ENCODE results near the gene IRAG1.
A peak's percentile ranks its signal among the peaks of the same experiment; 100 is the strongest.

The IRAG1 gene

GRCh38 chr11:10728789-10729472 lies 35.4 kb upstream of the IRAG1 start:
- POLR2A ChIA-PET, result no interaction called here

GRCh38 chr11:10728154-10728553 lies 34.6 kb upstream of the IRAG1 start:
- DNase-seq, result no peak
- H3K27me3 ChIP-seq (replicated peaks in 2 of 5; ENCODE audit: control insufficient read depth in 4 of 5, insufficient read depth in 5 of 5, low read length in 4 of 5), result no peaks in the 10 kb centered on the region
- peaks cover 0 to 8% (median 6%) of the 10 kb centered on the region in 5 experiments for H3K9me3 ChIP-seq (ENCODE audit: control extremely low read depth in 1 of 5, control insufficient read depth in 4 of 5, insufficient read depth in 2 of 5, low read depth in 1 of 5, low read length in 4 of 5)
- WGBS (ENCODE audit: insufficient coverage), result 100% methylated on average over 2 of the region's 3 CpGs
- CTCF ChIA-PET, result interaction anchor here (0.8 to 2.5 kb wide), 8 partner anchors 9 to 271 kb away, joined by 3 to 11 read pairs (median 4); partner anchors contain the start of gene RNF141
- POLR2A ChIA-PET, result no interaction called here
- H3K4me1 ChIP-seq (ENCODE audit: control extremely low read depth in 1 of 4, control insufficient read depth in 4 of 4, insufficient read depth in 4 of 4, low read length in 3 of 4), result peaks cover 0 to 23% (median 13%) of the 10 kb centered on the region in 4 experiments
- H3K27ac ChIP-seq (ENCODE audit: insufficient read depth in 1 of 2, low read depth in 1 of 2, low read length in 2 of 2, poor library complexity in 1 of 2, severe bottlenecking in 2 of 2), result no peak overlapping the region
- H3K4me3 ChIP-seq (ENCODE audit: control insufficient read depth in 1 of 7, extremely low read depth in 1 of 7, insufficient read depth in 4 of 7, low read depth in 2 of 7, low read length in 6 of 7), result no peak overlapping the region
- no peaks in the 10 kb centered on the region for H3K36me3 ChIP-seq (ENCODE audit: control insufficient read depth in 4 of 4, insufficient read depth in 4 of 4, low read length in 3 of 4)

More at GRCh38 chr11:10728789-10729472, 35.4 kb upstream of the IRAG1 start:
- Histone ChIP-seq H3K27ac (ENCODE audit: insufficient read depth in 1 of 2, low read depth in 1 of 2, low read length in 2 of 2, poor library complexity in 1 of 2, severe bottlenecking in 2 of 2) (no peak overlapping the region), H3K36me3 (ENCODE audit: control insufficient read depth in 4 of 4, insufficient read depth in 4 of 4, low read length in 3 of 4) (no peaks in the 10 kb centered on the region), H3K4me3 (ENCODE audit: control insufficient read depth in 1 of 7, extremely low read depth in 1 of 7, insufficient read depth in 4 of 7, low read depth in 2 of 7, low read length in 6 of 7) (peak overlapping the region in 1 of 7 experiments; percentile 54), H3K9me3 (ENCODE audit: control extremely low read depth in 1 of 5, control insufficient read depth in 4 of 5, insufficient read depth in 2 of 5, low read depth in 1 of 5, low read length in 4 of 5) (peaks cover 0 to 8% (median 6%) of the 10 kb centered on the region in 5 experiments), H3K4me1 (ENCODE audit: control extremely low read depth in 1 of 4, control insufficient read depth in 4 of 4, insufficient read depth in 4 of 4, low read length in 3 of 4) (peaks cover 0 to 23% (median 10%) of the 10 kb centered on the region in 4 experiments), H3K27me3 (replicated peaks in 2 of 5; ENCODE audit: control insufficient read depth in 4 of 5, insufficient read depth in 5 of 5, low read length in 4 of 5) (no peaks in the 10 kb centered on the region)
- no peak for DNase-seq
- WGBS (ENCODE audit: insufficient coverage), result 87% methylated on average over 15 of the region's 20 CpGs
- CTCF ChIA-PET, result interaction anchor here (1.5 to 2.5 kb wide), 5 partner anchors 11 to 189 kb away, joined by 4 to 11 read pairs (median 6); no protein-coding TSS in a partner anchor

GRCh38 chr11:10727146-10727851 lies 33.7 kb upstream of the IRAG1 start:
- no peak overlapping the region for H3K4me3 ChIP-seq (ENCODE audit: control insufficient read depth in 1 of 7, extremely low read depth in 1 of 7, insufficient read depth in 4 of 7, low read depth in 2 of 7, low read length in 6 of 7)
- 100% methylated on average over 3 of the region's 4 CpGs for WGBS (ENCODE audit: insufficient coverage)
- H3K9me3 ChIP-seq (ENCODE audit: control extremely low read depth in 1 of 5, control insufficient read depth in 4 of 5, insufficient read depth in 2 of 5, low read depth in 1 of 5, low read length in 4 of 5), result peaks cover 0 to 8% (median 6%) of the 10 kb centered on the region in 5 experiments
- ChIA-PET CTCF (interaction anchor here (0.7 to 2.5 kb wide), 14 partner anchors 10 to 314 kb away, joined by 3 to 11 read pairs (median 3); partner anchors contain the start of gene RNF141), POLR2A (interaction anchor here (1.2 kb wide), 1 partner anchor 39 kb away, joined by 6 read pairs; no protein-coding TSS in a partner anchor)
- H3K27me3 ChIP-seq (replicated peaks in 2 of 5; ENCODE audit: control insufficient read depth in 4 of 5, insufficient read depth in 5 of 5, low read length in 4 of 5), result no peaks in the 10 kb centered on the region
- no peak overlapping the region for H3K27ac ChIP-seq (ENCODE audit: insufficient read depth in 1 of 2, low read depth in 1 of 2, low read length in 2 of 2, poor library complexity in 1 of 2, severe bottlenecking in 2 of 2)
- H3K36me3 ChIP-seq (ENCODE audit: control insufficient read depth in 4 of 4, insufficient read depth in 4 of 4, low read length in 3 of 4), result no peaks in the 10 kb centered on the region
- DNase-seq, result no peak
- peaks cover 0 to 27% (median 19%) of the 10 kb centered on the region in 4 experiments for H3K4me1 ChIP-seq (ENCODE audit: control extremely low read depth in 1 of 4, control insufficient read depth in 4 of 4, insufficient read depth in 4 of 4, low read length in 3 of 4)

GRCh38 chr11:10725907-10726253 lies 32.3 kb upstream of the IRAG1 start:
- Histone ChIP-seq H3K4me1 (ENCODE audit: control extremely low read depth in 1 of 4, control insufficient read depth in 4 of 4, insufficient read depth in 4 of 4, low read length in 3 of 4) (peaks cover 2 to 36% (median 31%) of the 10 kb centered on the region in 4 experiments), H3K27me3 (replicated peaks in 2 of 5; ENCODE audit: control insufficient read depth in 4 of 5, insufficient read depth in 5 of 5, low read length in 4 of 5) (no peaks in the 10 kb centered on the region), H3K27ac (ENCODE audit: insufficient read depth in 1 of 2, low read depth in 1 of 2, low read length in 2 of 2, poor library complexity in 1 of 2, severe bottlenecking in 2 of 2) (no peak overlapping the region), H3K36me3 (ENCODE audit: control insufficient read depth in 4 of 4, insufficient read depth in 4 of 4, low read length in 3 of 4) (no peaks in the 10 kb centered on the region), H3K9me3 (ENCODE audit: control extremely low read depth in 1 of 5, control insufficient read depth in 4 of 5, insufficient read depth in 2 of 5, low read depth in 1 of 5, low read length in 4 of 5) (no peaks in the 10 kb centered on the region), H3K4me3 (ENCODE audit: control insufficient read depth in 1 of 7, extremely low read depth in 1 of 7, insufficient read depth in 4 of 7, low read depth in 2 of 7, low read length in 6 of 7) (no peak overlapping the region)
- ChIA-PET CTCF (interaction anchor here (1.3 to 2.5 kb wide), 2 partner anchors 12 to 167 kb away, joined by 3 to 11 read pairs; no protein-coding TSS in a partner anchor), POLR2A (no interaction called here)
- no peak for DNase-seq

- Histone ChIP-seq H3K9me3 (ENCODE audit: control extremely low read depth in 1 of 5, control insufficient read depth in 4 of 5, insufficient read depth in 2 of 5, low read depth in 1 of 5, low read length in 4 of 5) (no peaks in the 10 kb centered on the region), H3K36me3 (ENCODE audit: control insufficient read depth in 4 of 4, insufficient read depth in 4 of 4, low read length in 3 of 4) (no peaks in the 10 kb centered on the region), H3K4me1 (ENCODE audit: control extremely low read depth in 1 of 4, control insufficient read depth in 4 of 4, insufficient read depth in 4 of 4, low read length in 3 of 4) (peaks cover 2 to 39% (median 34%) of the 10 kb centered on the region in 4 experiments), H3K4me3 (ENCODE audit: control insufficient read depth in 1 of 7, extremely low read depth in 1 of 7, insufficient read depth in 4 of 7, low read depth in 2 of 7, low read length in 6 of 7) (no peak overlapping the region), H3K27ac (ENCODE audit: insufficient read depth in 1 of 2, low read depth in 1 of 2, low read length in 2 of 2, poor library complexity in 1 of 2, severe bottlenecking in 2 of 2) (no peak overlapping the region), H3K27me3 (replicated peaks in 2 of 5; ENCODE audit: control insufficient read depth in 4 of 5, insufficient read depth in 5 of 5, low read length in 4 of 5) (no peaks in the 10 kb centered on the region)
- ChIA-PET POLR2A (no interaction called here), CTCF (interaction anchor here (1.8 to 2.9 kb wide), 2 partner anchors 8 to 10 kb away, joined by 4 to 11 read pairs; no protein-coding TSS in a partner anchor)
- 27% methylated on average over 2 of the region's 9 CpGs for WGBS (ENCODE audit: insufficient coverage)
- peak in 2 of 3 donors; percentile 88 to 89 for DNase-seq
Observed at GRCh38 chr11:10725114-10725906, 31.8 kb upstream of the IRAG1 start.

GRCh38 chr11:10722307-10722706 lies 28.8 kb upstream of the IRAG1 start:
- Histone ChIP-seq H3K4me1 (ENCODE audit: control extremely low read depth in 1 of 4, control insufficient read depth in 4 of 4, insufficient read depth in 4 of 4, low read length in 3 of 4) (peaks cover 2 to 41% (median 33%) of the 10 kb centered on the region in 4 experiments), H3K27ac (ENCODE audit: insufficient read depth in 1 of 2, low read depth in 1 of 2, low read length in 2 of 2, poor library complexity in 1 of 2, severe bottlenecking in 2 of 2) (no peak overlapping the region), H3K36me3 (ENCODE audit: control insufficient read depth in 4 of 4, insufficient read depth in 4 of 4, low read length in 3 of 4) (no peaks in the 10 kb centered on the region), H3K9me3 (ENCODE audit: control extremely low read depth in 1 of 5, control insufficient read depth in 4 of 5, insufficient read depth in 2 of 5, low read depth in 1 of 5, low read length in 4 of 5) (no peaks in the 10 kb centered on the region), H3K4me3 (ENCODE audit: control insufficient read depth in 1 of 7, extremely low read depth in 1 of 7, insufficient read depth in 4 of 7, low read depth in 2 of 7, low read length in 6 of 7) (peak overlapping the region in 1 of 7 experiments; percentile 6), H3K27me3 (replicated peaks in 2 of 5; ENCODE audit: control insufficient read depth in 4 of 5, insufficient read depth in 5 of 5, low read length in 4 of 5) (no peaks in the 10 kb centered on the region)
- CTCF ChIA-PET, result interaction anchor here (1.0 to 2.9 kb wide), 3 partner anchors 11 to 77 kb away, joined by 3 to 11 read pairs (median 3); no protein-coding TSS in a partner anchor
- 3% methylated on average over 3 of the region's 4 CpGs for WGBS (ENCODE audit: insufficient coverage)
- POLR2A ChIA-PET, result interaction anchor here (0.6 kb wide), 1 partner anchor 9 kb away, joined by 3 read pairs; no protein-coding TSS in a partner anchor
- peak in 2 of 3 donors; percentile 63 to 81 for DNase-seq
